H1 (cell line): ENCODE results near the gene AKR7A3. TPM values are rescaled to one million over a fixed set of nuclear protein-coding genes. Genes with fewer than 3 reads are reported as not detected.
A peak's percentile ranks its signal among the peaks of the same experiment; 100 is the strongest.

Experiments
- CTCF ChIA-PET: fragments of 300-600 bp; sonication (Branson Sonifier 250); formaldehyde crosslinking; loops from one replicate; lab custom pipeline; 2021; ENCODE audit not compliant: partially characterized antibody; lab: Charles Lee
- POLR2A ChIA-PET: fragments of 300-600 bp; sonication (Branson Sonifier 250); formaldehyde crosslinking; loops from one replicate; lab custom pipeline; 2021; ENCODE audit warnings: inconsistent platforms; ENCODE audit not compliant: partially characterized antibody; lab: Charles Lee
- DNase-seq, 2 experiments: peaks; one replicate each; pipeline versions ENCODE4 v3.0.0 to v3.0.0-alpha.2; 2010 to 2022; ENCODE audit warnings: low spot score in 2 of 2, low read depth in 1 of 2, mixed read lengths in 1 of 2
- FAIRE-seq: peaks from 2 replicates; lab custom pipeline; 2011; peaks lifted over from hg19 to GRCh38; lab: Jason Lieb, UNC
- H2AFZ ChIP-seq: 2 replicates; pipeline ENCODE4 v1.8.1; 2012; ENCODE audit warnings: low read length, inconsistent platforms
- H2AK5ac ChIP-seq: 2 replicates; pipeline ENCODE4 v1.6.1; 2013; ENCODE audit warnings: low read depth, low read length
- H2BK120ac ChIP-seq: replicated peaks from 2 replicates; pipeline ENCODE3; 2013; ENCODE audit warnings: low read depth, low read length, inconsistent platforms
- H2BK12ac ChIP-seq: 2 replicates; pipeline ENCODE4 v1.6.1; 2013; ENCODE audit warnings: low read depth, low read length
- H2BK15ac ChIP-seq: 2 replicates; pipeline ENCODE4 v1.6.1; 2013; ENCODE audit warnings: low read length
- H2BK20ac ChIP-seq: 2 replicates; pipeline ENCODE4 v1.6.1; 2013; ENCODE audit warnings: low read length
- H2BK5ac ChIP-seq: 2 replicates; pipeline ENCODE4 v1.6.1; 2013; ENCODE audit warnings: low read depth, low read length
- H3K14ac ChIP-seq: 2 replicates; pipeline ENCODE4 v1.6.1; 2013; ENCODE audit warnings: inconsistent platforms; ENCODE audit not compliant: insufficient read length
- H3K18ac ChIP-seq: 2 replicates; pipeline ENCODE4 v1.6.1; 2013; ENCODE audit warnings: low read length; ENCODE audit errors: extremely low read depth
- H3K23ac ChIP-seq: 2 replicates; pipeline ENCODE4 v1.6.1; 2013; ENCODE audit warnings: inconsistent platforms; ENCODE audit not compliant: insufficient read length
- H3K23me2 ChIP-seq: 2 replicates; pipeline ENCODE4 v1.6.1; 2013; ENCODE audit warnings: low read depth, low read length
- H3K27ac ChIP-seq: 2 replicates; pipeline ENCODE4 v1.6.1; 2011; ENCODE audit warnings: low read depth, low read length, inconsistent platforms
- H3K27me3 ChIP-seq, 4 experiments: replicated peaks in 1 of 4; 1 replicate in 1 of 4; 2 replicates in 3 of 4; pipeline versions ENCODE4 v1.6.1 to v1.8.1; 2011 to 2013; ENCODE audit warnings: low read length in 3 of 4, mild to moderate bottlenecking in 3 of 4, inconsistent platforms in 2 of 4, mixed read lengths in 2 of 4, moderate library complexity in 1 of 4; ENCODE audit not compliant: control insufficient read depth in 3 of 4, insufficient read depth in 3 of 4; ENCODE audit errors: extremely low read depth in 1 of 4
- H3K36me3 ChIP-seq, 4 experiments: 2 replicates each; pipeline versions ENCODE4 v1.6.1 to v1.8.1; 2011 to 2013; ENCODE audit warnings: mild to moderate bottlenecking in 4 of 4, low read length in 3 of 4, moderate library complexity in 2 of 4, control low read depth in 1 of 4, inconsistent platforms in 1 of 4; ENCODE audit not compliant: insufficient read depth in 4 of 4, control insufficient read depth in 2 of 4
- H3K4ac ChIP-seq: replicated peaks from 2 replicates; pipeline ENCODE3; 2013; ENCODE audit warnings: low read length, low read depth, mixed read lengths, inconsistent platforms; ENCODE audit not compliant: insufficient read length
- H3K4me1 ChIP-seq, 4 experiments: replicated peaks in 1 of 4; 1 replicate in 1 of 4; 2 replicates in 3 of 4; pipeline versions ENCODE4 v1.6.1 to v1.8.1; 2011 to 2013; ENCODE audit warnings: low read length in 3 of 4, inconsistent platforms in 2 of 4, mixed read lengths in 1 of 4; ENCODE audit not compliant: insufficient read depth in 4 of 4, control insufficient read depth in 3 of 4
- H3K4me2 ChIP-seq, 2 experiments: 2 replicates each; pipeline versions ENCODE4 v1.6.1 to v1.8.1; 2011 to 2013; ENCODE audit warnings: low read depth in 2 of 2, low read length in 2 of 2, control low read depth in 1 of 2, inconsistent platforms in 1 of 2, mild to moderate bottlenecking in 1 of 2; ENCODE audit not compliant: insufficient read depth in 1 of 2
- H3K4me3 ChIP-seq, 4 experiments: fragments of 200-600, 300-600 bp in 1 of 4; sonication (generic), shearing (Covaris generic), sonication (Bioruptor Twin) in 1 of 4; 2 replicates each; pipeline versions ENCODE4 v1.5.1 to v1.8.1; 2011 to 2016; ENCODE audit warnings: low read length in 4 of 4, low read depth in 3 of 4, control low read depth in 2 of 4, inconsistent platforms in 2 of 4, mild to moderate bottlenecking in 2 of 4, mixed read lengths in 1 of 4, moderate library complexity in 1 of 4; ENCODE audit not compliant: insufficient read depth in 2 of 4; ENCODE audit errors: extremely low read depth in 1 of 4
- H3K56ac ChIP-seq: replicated peaks from 2 replicates; pipeline ENCODE3; 2013; ENCODE audit warnings: low read depth, mild to moderate bottlenecking, mixed read lengths, low read length, inconsistent platforms; ENCODE audit not compliant: insufficient read length
- H3K79me1 ChIP-seq: 2 replicates; pipeline ENCODE4 v1.6.1; 2013; ENCODE audit warnings: low read depth, low read length, control low read depth
- H3K79me2 ChIP-seq, 2 experiments: 2 replicates each; pipeline versions ENCODE4 v1.6.1 to v1.8.1; 2012 to 2013; ENCODE audit warnings: low read length in 2 of 2, mild to moderate bottlenecking in 2 of 2, inconsistent platforms in 1 of 2; ENCODE audit not compliant: insufficient read depth in 2 of 2, control insufficient read depth in 1 of 2
- H3K9ac ChIP-seq, 4 experiments: replicated peaks in 1 of 4; 1 replicate in 1 of 4; 2 replicates in 3 of 4; pipeline versions ENCODE4 v1.6.1 to v1.8.1; 2011 to 2013; ENCODE audit warnings: low read depth in 3 of 4, low read length in 3 of 4, control low read depth in 2 of 4, mild to moderate bottlenecking in 2 of 4, moderate library complexity in 2 of 4, inconsistent platforms in 1 of 4; ENCODE audit errors: extremely low read depth in 1 of 4
- H3K9me3 ChIP-seq, 2 experiments: 2 replicates each; pipeline versions ENCODE4 v1.6.1 to v1.8.1; 2012 to 2013; ENCODE audit warnings: mild to moderate bottlenecking in 2 of 2, moderate library complexity in 2 of 2, control low read depth in 1 of 2, inconsistent platforms in 1 of 2, low read depth in 1 of 2, low read length in 1 of 2, mixed read lengths in 1 of 2; ENCODE audit not compliant: insufficient read depth in 2 of 2
- H4K20me1 ChIP-seq, 2 experiments: replicated peaks in 1 of 2; 2 replicates each; pipeline versions ENCODE3 to v1.8.1; 2011 to 2013; ENCODE audit warnings: inconsistent platforms in 2 of 2, low read length in 2 of 2, mild to moderate bottlenecking in 1 of 2; ENCODE audit not compliant: insufficient read depth in 2 of 2, control insufficient read depth in 1 of 2
- H4K5ac ChIP-seq: 2 replicates; pipeline ENCODE4 v1.6.1; 2013; ENCODE audit warnings: low read length, low read depth, mixed read lengths, inconsistent platforms; ENCODE audit not compliant: insufficient read length
- H4K8ac ChIP-seq: 2 replicates; pipeline ENCODE4 v1.8.0; 2013; ENCODE audit warnings: mild to moderate bottlenecking, moderate library complexity, low read length, inconsistent platforms; ENCODE audit not compliant: insufficient read depth; ENCODE audit errors: extremely low read depth
- H4K91ac ChIP-seq: replicated peaks from 2 replicates; pipeline ENCODE3; 2013; ENCODE audit warnings: low read length, mixed read lengths, inconsistent platforms; ENCODE audit not compliant: insufficient read length
- CBX8 ChIP-seq: fragments of 300-800, 300-1000 bp; sonication (generic); IDR thresholded peaks from 2 replicates; pipeline ENCODE4 v1.7.1; 2016; ENCODE audit warnings: low read depth, low read length, borderline replicate concordance
- CREB1 ChIP-seq: IDR thresholded peaks from 2 replicates; pipeline ENCODE4 v1.6.1; 2012; ENCODE audit warnings: inconsistent platforms
- KDM1A ChIP-seq: fragments of 200-600, 300-600 bp; sonication (generic); IDR thresholded peaks from 2 replicates; pipeline ENCODE4 v1.7.1; 2016; ENCODE audit warnings: mild to moderate bottlenecking, low read length, borderline replicate concordance
- KDM5A ChIP-seq: fragments of 200-600 bp; IDR thresholded peaks from 2 replicates; pipeline ENCODE4 v1.7.1; 2012; ENCODE audit warnings: mild to moderate bottlenecking, low read length, inconsistent platforms, mixed read lengths
- SAP30 ChIP-seq: fragments of 300-600 bp; sonication (generic); IDR thresholded peaks from 2 replicates; pipeline ENCODE4 v1.7.1; 2012; ENCODE audit warnings: low read length, moderate library complexity, mild to moderate bottlenecking, inconsistent platforms; ENCODE audit not compliant: insufficient read depth, insufficient replicate concordance
- ZNF274 ChIP-seq: IDR thresholded peaks from 2 replicates; pipeline ENCODE4 v1.7.0; 2012; ENCODE audit warnings: low read length, borderline replicate concordance; ENCODE audit errors: extremely low read depth
- WGBS, 2 experiments: shearing (Covaris generic) in 1 of 2; methylation state at CpG; one replicate each; pipeline versions ENCODE4 v1.1.6 to v1.1.7; 2013 to 2015; ENCODE audit warnings: low lambda C conversion rate in 2 of 2, mixed read lengths in 2 of 2, inconsistent platforms in 1 of 2, low coverage in 1 of 2, missing lambda C conversion rate in 1 of 2; ENCODE audit not compliant: insufficient replicate concordance in 2 of 2, insufficient coverage in 1 of 2, insufficient read length in 1 of 2; ENCODE audit errors: extremely low coverage in 1 of 2, missing lambda C conversion rate in 1 of 2; 5-methylcytosine and 5-hydroxymethylcytosine counted together
- polyA plus RNA-seq, 7 experiments: library from polyadenylated mRNA; depleted of rRNA in 3 of 7; stranded (reverse) in 5 of 7; unstranded in 2 of 7; fragments of >200 nt in 5 of 7; fragments of 200-250 nt in 2 of 7; gene quantifications; 1 replicate in 5 of 7; 2 replicates in 1 of 7; 4 replicates in 1 of 7; pipeline versions ENCODE4 v1.2.1 to v1.2.3, GENCODE V29; 2011 to 2013; ENCODE audit warnings: missing spikeins in 2 of 7, mixed read lengths in 2 of 7
- total RNA-seq: library from RNA; stranded (reverse); fragmentation: NEBNext Ultra II Directional; extraction: Animal tissue kit (Norgen Biotek cat#: 25700); gene quantifications from 2 replicates; pipeline ENCODE4 v1.2.1, GENCODE V29; 2021

AKR7A3 gene
- total and polyA plus RNA-seq, 2 of the 8 experiments (the other 6 are each of a cell fraction or from before 2014, with no cell fraction given): 0.62 to 0.65 TPM

DNA sequence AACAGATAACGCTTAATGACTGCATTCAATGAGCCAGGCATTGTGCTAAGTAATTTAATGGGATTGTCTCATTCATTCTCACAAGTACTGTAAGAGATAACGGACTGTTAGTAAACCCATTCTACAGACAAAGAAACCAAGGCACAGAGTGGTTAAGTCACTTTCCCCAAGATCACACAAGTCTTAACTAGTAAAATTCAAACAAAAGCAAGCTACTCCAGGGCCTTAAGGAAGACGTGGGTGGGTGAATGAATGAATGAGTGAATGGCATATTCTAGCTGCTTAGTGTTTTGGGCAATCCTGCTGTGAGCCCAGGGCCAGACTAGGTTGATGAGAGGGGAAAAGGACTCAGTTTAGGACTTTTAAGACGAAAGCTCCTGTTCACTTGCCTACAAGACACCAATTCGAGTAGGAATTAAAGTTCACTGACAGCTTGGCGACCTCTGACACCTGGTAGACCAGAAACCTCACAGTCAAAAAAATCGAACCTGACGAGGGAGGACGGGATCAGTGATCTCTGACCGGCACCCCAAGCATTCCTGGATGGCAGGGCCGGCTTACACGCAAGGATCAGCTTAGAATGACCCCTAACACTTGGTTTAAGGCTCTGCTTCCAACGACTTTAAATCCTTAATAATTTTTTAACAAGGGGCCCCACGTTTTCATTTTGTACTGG lies 37.8 kb downstream of the AKR7A3 start:
- Histone ChIP-seq H4K91ac (no peak overlapping the region), H2BK120ac (no peak overlapping the region), H3K4ac (no peak overlapping the region), H4K5ac (no peak overlapping the region), H3K23ac (no peak overlapping the region), H3K14ac (no peak overlapping the region), H2BK20ac (no peak overlapping the region), H3K27me3 (no peaks in the 10 kb centered on the region), H3K9me3 (no peaks in the 10 kb centered on the region), H2BK12ac (no peak overlapping the region), H2BK5ac (peak overlapping the region; percentile 99; the same call in 1 of the 2 replicates), H3K4me3 (peak overlapping the region; percentile 79 to 97 (median 90)), H4K20me1 (peaks cover 5 to 19% of the 10 kb centered on the region in 2 experiments), H2BK15ac (no peak overlapping the region), H3K9ac (peak overlapping the region; percentile 95 to 99 (median 97)), H3K23me2 (peaks cover 4% of the 10 kb centered on the region), H3K4me2 (peak overlapping the region; percentile 90 to 93), H4K8ac (no peak overlapping the region), H3K4me1 (peaks cover 0 to 10% (median 6%) of the 10 kb centered on the region in 4 experiments; a peak in 6 of 7 replicates), H3K79me1 (peaks cover 14% of the 10 kb centered on the region), H2AK5ac (no peak overlapping the region), H3K56ac (no peak overlapping the region), H3K36me3 (peaks cover 4 to 14% (median 5%) of the 10 kb centered on the region in 4 experiments; a peak in 7 of 8 replicates), H3K27ac (peak overlapping the region; percentile 97; the same call in 1 of the 2 replicates)
- DNase-seq (no peak), FAIRE-seq (no peak)
- CTCF ChIA-PET: interaction anchor here (0.8 to 1.6 kb wide), 7 partner anchors 9 to 447 kb away, joined by 3 to 6 read pairs (median 5); no protein-coding TSS in a partner anchor
- POLR2A ChIA-PET: interaction anchor here (0.9 to 5.8 kb wide), 17 partner anchors 10 to 393 kb away, joined by 3 to 83 read pairs (median 4); partner anchors contain the start of genes AKR7A2, AKR7A3, NBL1 and SLC66A1
- WGBS, 2 experiments: 18% methylated on average over 14 of the region's 14 CpGs; no CpG with 5 or more reads in 1 of the 2 experiments
- TF ChIP-seq ZNF274: no peak
- TF ChIP-seq CBX8: no peak
- no peak for TF ChIP-seq KDM5A
- TF ChIP-seq CREB1: no peak
- peak; percentile 64; the same call in 1 of the 2 replicates for TF ChIP-seq KDM1A
- peak; percentile 90 for TF ChIP-seq SAP30
- TF ChIP-seq, all 59 proteins: peak for 2
- peaks cover 34 to 86% of the 10 kb centered on the region in 2 experiments for H3K79me2 ChIP-seq
- no peak overlapping the region for H3K18ac ChIP-seq
- H2AFZ ChIP-seq: peak overlapping the region; percentile 34; the same call in 1 of the 2 replicates
